OCI-LY1 (cell line): Measurements from ENCODE around the gene NLRP3.

ENCODE experiments used
- EZH2 ChIP-seq: fragments of 200-600 bp; sonication (generic), shearing (Covaris generic); IDR thresholded peaks from 2 replicates; pipeline ENCODE4 v1.8.0; 2017; ENCODE audit warnings: borderline replicate concordance, mixed run types, mild to moderate bottlenecking, antibody characterized with exemption, low read length, moderate library complexity, mixed read lengths
- TF ChIP-seq, protein P1 (sequence below): fragments of 200-600 bp; sonication (generic), shearing (Covaris generic); IDR thresholded peaks from 2 replicates; pipeline ENCODE4 v1.5.1; 2017; ENCODE audit warnings: mild to moderate bottlenecking, antibody characterized with exemption, low read length, moderate library complexity, mixed read lengths

DNA sequence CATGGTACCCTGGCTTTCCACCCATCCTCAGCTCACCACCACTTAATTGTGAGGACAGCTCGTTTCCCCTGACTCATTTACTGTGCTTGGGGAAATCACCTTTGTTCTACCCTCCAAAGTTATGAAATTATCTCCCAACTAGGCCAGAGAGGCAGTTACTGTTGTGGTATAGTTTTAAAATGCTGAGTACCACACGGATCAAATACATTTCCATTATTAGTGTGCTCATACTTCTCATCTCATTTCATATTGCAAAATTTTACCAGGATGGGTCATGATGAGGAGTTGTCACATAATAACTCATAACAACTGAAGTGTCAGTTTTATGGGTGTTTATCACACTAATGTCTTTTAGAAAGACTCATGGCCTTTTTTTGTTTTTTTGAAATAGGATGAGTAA, 51.2 kb downstream of the NLRP3 start:
- TF ChIP-seq, protein P1, sequence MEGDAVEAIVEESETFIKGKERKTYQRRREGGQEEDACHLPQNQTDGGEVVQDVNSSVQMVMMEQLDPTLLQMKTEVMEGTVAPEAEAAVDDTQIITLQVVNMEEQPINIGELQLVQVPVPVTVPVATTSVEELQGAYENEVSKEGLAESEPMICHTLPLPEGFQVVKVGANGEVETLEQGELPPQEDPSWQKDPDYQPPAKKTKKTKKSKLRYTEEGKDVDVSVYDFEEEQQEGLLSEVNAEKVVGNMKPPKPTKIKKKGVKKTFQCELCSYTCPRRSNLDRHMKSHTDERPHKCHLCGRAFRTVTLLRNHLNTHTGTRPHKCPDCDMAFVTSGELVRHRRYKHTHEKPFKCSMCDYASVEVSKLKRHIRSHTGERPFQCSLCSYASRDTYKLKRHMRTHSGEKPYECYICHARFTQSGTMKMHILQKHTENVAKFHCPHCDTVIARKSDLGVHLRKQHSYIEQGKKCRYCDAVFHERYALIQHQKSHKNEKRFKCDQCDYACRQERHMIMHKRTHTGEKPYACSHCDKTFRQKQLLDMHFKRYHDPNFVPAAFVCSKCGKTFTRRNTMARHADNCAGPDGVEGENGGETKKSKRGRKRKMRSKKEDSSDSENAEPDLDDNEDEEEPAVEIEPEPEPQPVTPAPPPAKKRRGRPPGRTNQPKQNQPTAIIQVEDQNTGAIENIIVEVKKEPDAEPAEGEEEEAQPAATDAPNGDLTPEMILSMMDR, result no peak
- no peak for TF ChIP-seq EZH2
